Large intestine (tissue), 3 donors: ENCODE results near the gene ALDH18A1. TPM values are rescaled to one million over a fixed set of nuclear protein-coding genes. Genes with fewer than 3 reads are reported as not detected.
A peak's percentile ranks its signal among the peaks of the same experiment; 100 is the strongest.

Experiments
- DNase-seq, 2 donors: peaks; one replicate each; pipeline versions ENCODE4 v3.0.0 to v3.0.0-alpha.2; 2013
- H3K27ac ChIP-seq: one replicate; pipeline ENCODE4 v1.5.1; 2013; ENCODE audit warnings: low read length
- H3K27me3 ChIP-seq: 2 replicates; pipeline ENCODE4 v1.6.1; 2013; ENCODE audit warnings: low read length; ENCODE audit not compliant: control insufficient read depth, insufficient read depth
- H3K36me3 ChIP-seq: 2 replicates; pipeline ENCODE4 v1.6.1; 2013; ENCODE audit warnings: low read length; ENCODE audit not compliant: control insufficient read depth, insufficient read depth
- H3K4me1 ChIP-seq: one replicate; pipeline ENCODE4 v1.6.1; 2013; ENCODE audit warnings: low read length; ENCODE audit not compliant: control insufficient read depth, insufficient read depth
- H3K4me3 ChIP-seq: one replicate; pipeline ENCODE4 v1.5.1; 2013; ENCODE audit warnings: low read length
- H3K9me3 ChIP-seq: one replicate; pipeline ENCODE4 v1.6.1; 2013; ENCODE audit warnings: mild to moderate bottlenecking, low read depth, low read length, moderate library complexity; ENCODE audit not compliant: control insufficient read depth
- WGBS: methylation state at CpG from one replicate; pipeline ENCODE4 v1.1.5; 2013; ENCODE audit warnings: low lambda C conversion rate; ENCODE audit not compliant: insufficient coverage; 5-methylcytosine and 5-hydroxymethylcytosine counted together
- polyA plus RNA-seq: library from polyadenylated mRNA; unstranded; fragments of 120-200 nt; gene quantifications from one replicate; pipeline ENCODE4 v1.2.1, GENCODE V29; 2013

Gene ALDH18A1
- polyA plus RNA-seq, 1 donor, result 209 TPM

- no peaks in the 10 kb centered on the region for H3K9me3 ChIP-seq
- H3K27me3 ChIP-seq, result no peaks in the 10 kb centered on the region
- peaks cover 30% of the 10 kb centered on the region for H3K4me1 ChIP-seq
- peaks cover 52% of the 10 kb centered on the region for H3K36me3 ChIP-seq
- H3K4me3 ChIP-seq, result no peak overlapping the region
- H3K27ac ChIP-seq, result no peak overlapping the region
- WGBS, result no CpG with 5 or more reads among the region's 1 CpG
- DNase-seq, result no peak
These were observed 5.0 kb downstream of the ALDH18A1 start for GRCh38 chr10:95651346-95652060.

- 100% methylated on average over 1 of the region's 2 CpGs for WGBS
- Histone ChIP-seq H3K9me3 (no peaks in the 10 kb centered on the region), H3K27me3 (no peaks in the 10 kb centered on the region), H3K4me1 (peaks cover 42% of the 10 kb centered on the region), H3K36me3 (peaks cover 63% of the 10 kb centered on the region), H3K27ac (no peak overlapping the region), H3K4me3 (no peak overlapping the region)
- no peak for DNase-seq
These were observed 6.3 kb downstream of the ALDH18A1 start for GRCh38 chr10:95650232-95650631.

- Histone ChIP-seq H3K36me3 (peaks cover 67% of the 10 kb centered on the region), H3K4me1 (peaks cover 53% of the 10 kb centered on the region), H3K27ac (no peak overlapping the region), H3K4me3 (no peak overlapping the region), H3K9me3 (no peaks in the 10 kb centered on the region), H3K27me3 (no peaks in the 10 kb centered on the region)
- no CpG with 5 or more reads among the region's 1 CpG for WGBS
- no peak for DNase-seq
These were observed 8.4 kb downstream of the ALDH18A1 start for GRCh38 chr10:95648138-95648537.

GRCh38 chr10:95646160-95646559 is 10.4 kb downstream of the ALDH18A1 start:
- Histone ChIP-seq H3K27ac (peak overlapping the region; percentile 71), H3K4me3 (no peak overlapping the region), H3K27me3 (no peaks in the 10 kb centered on the region), H3K4me1 (peaks cover 54% of the 10 kb centered on the region), H3K9me3 (no peaks in the 10 kb centered on the region), H3K36me3 (peaks cover 66% of the 10 kb centered on the region)
- WGBS, result no CpG with 5 or more reads among the region's 1 CpG
- peak; percentile 43 to 87 for DNase-seq

GRCh38 chr10:95644901-95645300 is 11.6 kb downstream of the ALDH18A1 start:
- Histone ChIP-seq H3K27me3 (no peaks in the 10 kb centered on the region), H3K36me3 (peaks cover 69% of the 10 kb centered on the region), H3K9me3 (no peaks in the 10 kb centered on the region), H3K4me1 (peaks cover 57% of the 10 kb centered on the region), H3K4me3 (no peak overlapping the region), H3K27ac (peak overlapping the region; percentile 71)
- no CpG with 5 or more reads among the region's 1 CpG for WGBS
- DNase-seq, result peak in 1 of 2 donors; percentile 40

GRCh38 chr10:95640891-95641315 is 15.6 kb downstream of the ALDH18A1 start:
- DNase-seq, result peak in 1 of 2 donors; percentile 37
- Histone ChIP-seq H3K9me3 (no peaks in the 10 kb centered on the region), H3K27ac (peak overlapping the region; percentile 12), H3K36me3 (peaks cover 75% of the 10 kb centered on the region), H3K27me3 (no peaks in the 10 kb centered on the region), H3K4me1 (peaks cover 44% of the 10 kb centered on the region), H3K4me3 (no peak overlapping the region)
- no CpG with 5 or more reads among the region's 1 CpG for WGBS

- H3K9me3 ChIP-seq, result no peaks in the 10 kb centered on the region
- H3K27me3 ChIP-seq, result no peaks in the 10 kb centered on the region
- H3K4me1 ChIP-seq, result peaks cover 44% of the 10 kb centered on the region
- no peak overlapping the region for H3K27ac ChIP-seq
- peaks cover 87% of the 10 kb centered on the region for H3K36me3 ChIP-seq
- no peak for DNase-seq
- no peak overlapping the region for H3K4me3 ChIP-seq
- WGBS, result no CpG with 5 or more reads among the region's 4 CpGs
These were observed 18.6 kb downstream of the ALDH18A1 start for GRCh38 chr10:95637911-95638310.

GRCh38 chr10:95637140-95637539 is 19.4 kb downstream of the ALDH18A1 start:
- no peak for DNase-seq
- Histone ChIP-seq H3K36me3 (peaks cover 87% of the 10 kb centered on the region), H3K9me3 (no peaks in the 10 kb centered on the region), H3K4me3 (no peak overlapping the region), H3K27me3 (no peaks in the 10 kb centered on the region), H3K4me1 (peaks cover 47% of the 10 kb centered on the region), H3K27ac (peak overlapping the region; percentile 87)
- 100% methylated on average over 2 of the region's 10 CpGs for WGBS

- Histone ChIP-seq H3K27ac (peak overlapping the region; percentile 87), H3K27me3 (no peaks in the 10 kb centered on the region), H3K4me1 (peaks cover 43% of the 10 kb centered on the region), H3K36me3 (peaks cover 87% of the 10 kb centered on the region), H3K4me3 (no peak overlapping the region), H3K9me3 (no peaks in the 10 kb centered on the region)
- DNase-seq, result peak; percentile 72 to 86
- 20% methylated on average over 1 of the region's 2 CpGs for whole genome bisulfite sequencing
These were observed 21.2 kb downstream of the ALDH18A1 start for GRCh38 chr10:95635319-95635733.

GRCh38 chr10:95628786-95629185 is 27.7 kb downstream of the ALDH18A1 start:
- DNase-seq, result peak; percentile 86 to 94
- Histone ChIP-seq H3K27ac (peak overlapping the region; percentile 95), H3K36me3 (peaks cover 77% of the 10 kb centered on the region), H3K4me1 (peaks cover 52% of the 10 kb centered on the region), H3K27me3 (no peaks in the 10 kb centered on the region), H3K9me3 (no peaks in the 10 kb centered on the region), H3K4me3 (no peak overlapping the region)
- WGBS, result no CpG with 5 or more reads among the region's 1 CpG

- H3K36me3 ChIP-seq, result peaks cover 64% of the 10 kb centered on the region
- H3K4me1 ChIP-seq, result peaks cover 45% of the 10 kb centered on the region
- H3K27me3 ChIP-seq, result no peaks in the 10 kb centered on the region
- DNase-seq, result peak; percentile 38 to 70
- WGBS, result 85% methylated on average over 2 of the region's 4 CpGs
- H3K9me3 ChIP-seq, result no peaks in the 10 kb centered on the region
- H3K27ac ChIP-seq, result peak overlapping the region; percentile 95
- H3K4me3 ChIP-seq, result no peak overlapping the region
These were observed 30.0 kb downstream of the ALDH18A1 start for GRCh38 chr10:95626500-95626899.
